Stimulated activated naive B cell treated with anti-CD40 and anti-IgM and Interleukin-4, amounts not matched to agents 10 μg/mL and 1 μg/mL and 100 μg/mL, for 72 hours (primary cell): ENCODE measurements around the gene ZSCAN18.
"Not testable (repeated sequence)": the region's sequence is repeated elsewhere in the genome, so short reads cannot be mapped to it uniquely, and the experiment has no call there.

Source experiments
- ATAC-seq, 2 donors: fragments of 150-1000 bp; cut with Tn5 transposase; replicated peaks; 2 replicates each; pipeline ENCODE4 v1.10.0; 2021; ENCODE audit warnings: moderate library complexity in 1 of 2
- DNase-seq: peaks from one replicate; pipeline ENCODE4 v3.0.0; 2021
- H3K27ac Mint-ChIP-seq: one replicate; pipeline ENCODE4 v1.8.0; 2022; ENCODE audit warnings: mild to moderate bottlenecking, mixed read lengths
- H3K27me3 Mint-ChIP-seq, 2 donors: one replicate each; pipeline ENCODE4 v1.8.0; 2022; ENCODE audit warnings: mixed read lengths in 2 of 2
- H3K36me3 Mint-ChIP-seq, 2 donors: one replicate each; pipeline ENCODE4 v1.8.0; 2022; ENCODE audit warnings: mixed read lengths in 2 of 2, mild to moderate bottlenecking in 1 of 2
- H3K4me1 Mint-ChIP-seq, 2 donors: one replicate each; pipeline ENCODE4 v1.8.0; 2022; ENCODE audit warnings: mixed read lengths in 2 of 2, mild to moderate bottlenecking in 1 of 2
- H3K4me3 Mint-ChIP-seq, 2 donors: one replicate each; pipeline ENCODE4 v1.8.0; 2022; ENCODE audit warnings: mild to moderate bottlenecking in 2 of 2, mixed read lengths in 2 of 2, moderate library complexity in 1 of 2
- H3K9me3 Mint-ChIP-seq, 2 donors: one replicate each; pipeline ENCODE4 v1.8.0; 2022; ENCODE audit warnings: mixed read lengths in 2 of 2, mild to moderate bottlenecking in 1 of 2

ZSCAN18 gene, protein sequence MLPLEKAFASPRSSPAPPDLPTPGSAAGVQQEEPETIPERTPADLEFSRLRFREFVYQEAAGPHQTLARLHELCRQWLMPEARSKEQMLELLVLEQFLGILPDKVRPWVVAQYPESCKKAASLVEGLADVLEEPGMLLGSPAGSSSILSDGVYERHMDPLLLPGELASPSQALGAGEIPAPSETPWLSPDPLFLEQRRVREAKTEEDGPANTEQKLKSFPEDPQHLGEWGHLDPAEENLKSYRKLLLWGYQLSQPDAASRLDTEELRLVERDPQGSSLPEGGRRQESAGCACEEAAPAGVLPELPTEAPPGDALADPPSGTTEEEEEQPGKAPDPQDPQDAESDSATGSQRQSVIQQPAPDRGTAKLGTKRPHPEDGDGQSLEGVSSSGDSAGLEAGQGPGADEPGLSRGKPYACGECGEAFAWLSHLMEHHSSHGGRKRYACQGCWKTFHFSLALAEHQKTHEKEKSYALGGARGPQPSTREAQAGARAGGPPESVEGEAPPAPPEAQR

DNA sequence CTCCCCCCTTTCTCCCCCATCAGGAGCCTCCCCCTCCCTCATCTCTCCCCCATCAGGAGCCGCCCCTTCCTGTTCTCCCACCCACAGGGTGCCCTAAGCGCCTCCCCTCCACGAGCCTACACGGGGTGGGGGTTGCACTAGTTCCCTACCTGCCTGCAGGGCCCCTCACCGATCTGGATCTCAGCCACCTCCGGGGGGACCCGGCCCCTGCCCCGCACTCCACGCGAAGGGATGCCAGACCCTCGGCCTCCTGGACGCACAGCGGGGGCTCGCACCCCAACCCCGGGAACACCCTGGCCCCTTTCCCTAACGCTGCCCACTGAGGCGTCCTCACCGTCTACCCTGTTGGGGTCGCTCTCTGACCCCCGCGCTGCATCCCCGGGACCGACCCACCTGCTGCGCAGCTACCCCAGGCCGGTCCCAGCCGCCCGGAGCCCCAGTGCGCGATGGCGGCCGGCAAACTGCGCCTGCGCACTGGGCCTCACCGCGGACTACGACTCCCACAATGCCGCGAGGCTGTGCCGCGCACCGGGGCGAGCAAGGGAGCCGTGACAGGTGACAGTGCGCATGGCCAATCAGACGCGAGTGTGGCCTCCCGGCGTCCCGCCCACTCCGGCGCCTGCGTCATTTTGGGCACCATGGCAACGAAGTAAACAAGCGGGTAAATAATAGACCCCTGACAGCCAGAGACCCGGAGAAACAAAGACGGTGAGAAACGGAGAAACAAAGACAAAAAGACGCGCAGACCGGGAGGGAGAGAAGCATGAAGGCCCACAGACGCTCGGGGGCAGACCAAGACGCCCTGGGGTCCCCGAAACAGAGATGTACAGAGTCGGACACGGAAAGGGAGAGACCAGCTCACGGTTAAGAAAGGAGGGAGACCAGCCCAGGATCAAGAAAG, at the start of gene ZSCAN18:
TSS of gene ZSCAN18 (minus strand) at position 451 of the 901 bp plus-strand sequence. CDS start 7,964 bp downstream, outside the sequence.
- peaks cover 21 to 31% of the 10 kb centered on the region in 2 donors for H3K4me1 Mint-ChIP-seq
- ATAC-seq (peak; percentile 98 to 99), DNase-seq (peak; percentile 98)
- no peaks in the 10 kb centered on the region for H3K27me3 Mint-ChIP-seq
- H3K36me3 Mint-ChIP-seq: peaks cover 16 to 36% of the 10 kb centered on the region in 2 donors
- H3K4me3 Mint-ChIP-seq: peak within 1 kb of the TSS; percentile 85 to 89
- H3K9me3 Mint-ChIP-seq: peaks cover 4 to 8% of the 10 kb centered on the region in 2 donors
- H3K27ac Mint-ChIP-seq: peak within 1 kb of the TSS; percentile 99

DNA sequence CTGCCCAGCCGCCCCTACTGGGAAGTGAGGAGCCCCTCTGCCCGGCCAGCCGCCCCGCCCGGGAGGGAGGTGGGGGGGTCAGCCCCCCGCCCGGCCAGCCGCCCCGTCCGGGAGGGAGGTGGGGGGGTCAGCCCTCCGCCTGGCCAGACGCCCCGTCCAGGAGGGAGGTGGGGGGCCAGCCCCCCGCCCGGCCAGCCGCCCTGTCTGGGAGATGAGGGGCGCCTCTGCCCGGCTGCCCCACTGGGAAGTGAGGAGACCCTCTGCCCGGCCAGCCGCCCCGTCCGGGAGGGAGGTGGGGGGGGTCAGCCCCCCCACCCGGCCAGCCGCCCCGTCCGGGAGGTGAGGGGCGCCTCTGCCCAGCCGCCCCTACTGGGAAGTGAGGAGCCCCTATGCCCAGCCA, 49.4 kb upstream of the ZSCAN18 start:
- not testable (repeated sequence) for DNase-seq, H3K9me3 Mint-ChIP-seq
- peaks cover 25 to 30% of the 10 kb centered on the region in 2 donors for H3K36me3 Mint-ChIP-seq

DNA sequence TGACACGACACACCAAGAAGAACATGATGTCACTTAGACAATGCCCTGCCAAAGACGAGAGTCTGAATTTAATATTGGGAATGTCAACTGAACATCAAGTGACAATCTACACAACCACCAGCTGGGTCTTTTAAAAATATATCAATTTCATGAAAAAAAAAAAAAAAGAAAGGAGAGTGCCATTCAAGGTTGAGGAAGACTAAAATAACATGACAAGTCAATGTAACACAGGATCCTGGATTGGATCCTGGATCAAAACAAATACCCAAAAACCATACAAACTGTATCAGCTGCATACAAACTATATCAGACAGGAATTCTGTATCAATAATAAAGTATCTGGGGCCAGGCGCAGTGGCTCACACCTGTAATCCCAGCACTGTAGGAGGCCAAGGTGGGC, 47.8 kb upstream of the ZSCAN18 start:
- Mint-ChIP-seq H3K9me3 (peaks cover 8 to 11% of the 10 kb centered on the region in 2 donors), H3K36me3 (peaks cover 39 to 46% of the 10 kb centered on the region in 2 donors), H3K27ac (no peak overlapping the region), H3K4me3 (no peak overlapping the region), H3K27me3 (no peaks in the 10 kb centered on the region), H3K4me1 (peaks cover 6 to 12% of the 10 kb centered on the region in 2 donors)
- DNase-seq (no peak), ATAC-seq (no peak)

More for the DNA sequence above, 49.4 kb upstream of the ZSCAN18 start:
- H3K4me3 Mint-ChIP-seq, H3K27ac Mint-ChIP-seq, H3K27me3 Mint-ChIP-seq, ATAC-seq: not testable (repeated sequence)
- peaks cover 6 to 17% of the 10 kb centered on the region in 2 donors for H3K4me1 Mint-ChIP-seq

DNA sequence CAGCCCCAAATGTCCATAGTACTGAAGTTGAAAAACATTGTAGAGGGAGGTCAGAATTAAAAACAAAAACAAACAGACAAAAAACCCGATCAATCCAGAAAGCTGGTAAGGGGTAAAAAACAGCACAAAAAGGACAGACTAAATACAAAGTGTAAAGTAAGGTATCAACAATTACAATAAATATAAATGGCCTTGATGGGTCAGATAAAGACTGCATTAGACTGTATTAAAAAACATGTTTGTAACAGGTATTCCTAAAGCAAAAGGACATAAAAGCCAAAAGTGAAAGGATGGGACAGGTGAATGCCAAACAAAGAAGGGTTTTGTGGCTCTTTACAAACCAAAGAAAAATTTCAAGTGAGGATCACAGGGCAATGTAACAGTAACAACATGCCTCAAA, 36.2 kb upstream of the ZSCAN18 start:
- H3K4me3 Mint-ChIP-seq: no peak overlapping the region
- no peaks in the 10 kb centered on the region for H3K27me3 Mint-ChIP-seq
- H3K4me1 Mint-ChIP-seq: no peaks in the 10 kb centered on the region
- H3K36me3 Mint-ChIP-seq: peaks cover 87 to 92% of the 10 kb centered on the region in 2 donors
- H3K27ac Mint-ChIP-seq: no peak overlapping the region
- ATAC-seq (no peak), DNase-seq (no peak)
- peaks cover 35 to 37% of the 10 kb centered on the region in 2 donors for H3K9me3 Mint-ChIP-seq

DNA sequence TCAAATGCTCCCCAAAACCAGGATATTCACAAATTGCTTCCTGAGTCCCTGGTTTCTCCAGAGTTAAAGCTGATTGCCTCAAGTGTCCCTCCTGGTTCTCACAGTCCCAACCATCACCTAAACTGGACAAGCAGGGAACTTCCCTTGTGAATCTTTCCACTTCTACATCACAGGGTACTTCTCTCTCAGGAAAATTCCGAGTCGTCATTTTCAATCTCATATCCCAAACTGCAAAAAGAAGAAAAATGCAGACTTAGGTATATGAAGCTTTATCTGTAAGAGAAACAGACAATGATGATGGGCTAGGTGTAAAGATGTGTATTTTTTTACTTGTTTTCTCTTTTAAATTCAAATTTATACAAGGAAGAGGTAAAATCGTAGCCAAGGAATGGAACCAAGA, 31.3 kb upstream of the ZSCAN18 start:
- no peak for DNase-seq
- Mint-ChIP-seq H3K9me3 (peaks cover 45 to 48% of the 10 kb centered on the region in 2 donors), H3K4me3 (no peak overlapping the region), H3K27ac (no peak overlapping the region), H3K27me3 (no peaks in the 10 kb centered on the region), H3K36me3 (peaks cover 84 to 92% of the 10 kb centered on the region in 2 donors), H3K4me1 (no peaks in the 10 kb centered on the region)
- ATAC-seq: no peak

DNA sequence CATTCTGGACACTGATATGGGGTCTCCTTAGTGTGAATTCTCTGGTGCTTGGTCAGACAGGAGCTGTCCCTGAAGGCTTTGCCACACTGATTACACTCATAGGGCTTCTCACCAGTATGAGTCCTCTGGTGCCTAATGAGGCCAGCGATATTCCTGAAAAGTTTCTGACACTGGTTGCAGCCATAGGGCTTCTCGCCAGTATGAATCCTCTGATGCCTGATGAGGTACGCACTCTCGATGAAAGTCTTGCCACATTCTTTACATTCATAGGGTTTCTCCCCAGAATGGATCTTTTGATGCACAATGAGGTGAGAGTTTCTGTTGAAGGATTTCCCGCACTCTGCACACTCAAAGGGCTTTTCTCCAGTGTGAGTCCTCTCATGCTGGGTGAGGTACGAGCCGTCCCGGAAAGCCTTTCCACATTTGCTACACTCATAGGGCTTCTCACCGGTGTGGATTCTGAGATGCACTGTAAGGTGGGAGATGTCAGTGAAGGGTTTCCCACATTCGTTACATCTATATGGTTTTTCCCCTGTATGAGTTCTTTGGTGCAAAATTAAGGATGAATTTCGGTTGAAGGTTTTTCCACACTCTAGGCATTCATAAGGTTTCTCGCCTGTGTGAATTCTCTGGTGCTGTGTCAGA, 30.1 kb upstream of the ZSCAN18 start:
- H3K27me3 Mint-ChIP-seq: no peaks in the 10 kb centered on the region
- ATAC-seq (no peak), DNase-seq (no peak)
- H3K36me3 Mint-ChIP-seq: peaks cover 77 to 87% of the 10 kb centered on the region in 2 donors
- H3K9me3 Mint-ChIP-seq: peaks cover 46% of the 10 kb centered on the region in 2 donors
- H3K27ac Mint-ChIP-seq: no peak overlapping the region
- H3K4me1 Mint-ChIP-seq: no peaks in the 10 kb centered on the region
- no peak overlapping the region for H3K4me3 Mint-ChIP-seq

DNA sequence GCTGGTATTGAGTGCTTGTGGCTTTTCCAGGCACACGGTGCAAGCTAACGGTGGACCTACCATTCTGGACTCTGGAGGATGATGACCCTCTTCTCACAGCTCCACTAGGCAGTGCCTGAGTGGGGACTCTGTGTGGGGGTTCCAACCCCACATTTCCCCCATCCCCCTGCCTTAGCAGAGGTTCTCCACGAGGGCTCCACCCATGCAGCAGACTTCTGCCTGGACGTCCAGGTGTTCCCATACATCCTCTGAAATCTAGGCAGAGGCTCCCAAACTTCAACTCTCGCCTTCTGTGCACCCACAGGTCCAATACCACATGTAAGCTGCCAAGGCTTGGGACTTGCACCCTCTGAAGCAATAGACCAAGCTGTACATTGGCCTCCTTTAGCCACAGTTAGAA, 25.3 kb upstream of the ZSCAN18 start:
- H3K36me3 Mint-ChIP-seq: peaks cover 49 to 64% of the 10 kb centered on the region in 2 donors
- no peak for DNase-seq

DNA sequence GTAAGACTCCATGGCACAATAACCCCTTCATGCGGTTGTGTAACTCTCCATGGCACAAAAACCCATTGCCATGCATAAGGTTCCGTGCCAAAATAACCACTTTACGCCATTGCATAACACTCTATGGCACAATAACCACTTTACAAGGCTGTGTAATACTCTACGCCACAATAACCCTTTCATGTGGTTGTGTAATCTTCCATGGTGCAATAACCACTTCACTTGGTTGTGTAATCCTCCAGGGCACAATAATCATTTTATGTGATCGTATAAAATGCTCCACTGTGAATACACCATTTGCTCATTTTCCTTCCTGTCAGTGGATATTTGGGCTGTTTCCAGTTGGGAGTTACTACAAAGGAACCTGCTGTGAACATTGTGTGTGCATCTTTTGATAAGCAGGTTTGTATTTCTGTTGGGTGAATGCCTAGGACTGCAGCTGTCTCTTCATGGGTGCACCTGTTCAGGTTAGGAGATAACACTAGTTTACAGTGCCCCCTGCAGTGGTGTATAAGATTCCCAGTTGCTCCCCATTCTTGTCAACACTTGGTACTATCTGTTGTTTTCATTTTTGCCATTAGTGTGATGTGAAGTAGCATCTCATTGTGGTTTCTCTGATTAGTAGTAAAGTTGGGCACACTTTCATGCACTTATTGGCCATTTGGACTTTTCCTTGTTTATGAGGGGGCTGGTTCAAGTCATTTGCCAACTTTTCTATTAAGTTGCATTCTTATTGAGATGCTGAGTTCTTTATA, 21.1 kb upstream of the ZSCAN18 start:
- ATAC-seq (no peak), DNase-seq (no peak)
- Mint-ChIP-seq H3K9me3 (peaks cover 55 to 60% of the 10 kb centered on the region in 2 donors), H3K4me3 (no peak overlapping the region), H3K27ac (no peak overlapping the region), H3K4me1 (peaks cover 7 to 10% of the 10 kb centered on the region in 2 donors), H3K36me3 (peaks cover 37 to 47% of the 10 kb centered on the region in 2 donors), H3K27me3 (peaks cover 39 to 43% of the 10 kb centered on the region in 2 donors)

More for the DNA sequence above, 25.3 kb upstream of the ZSCAN18 start:
- Mint-ChIP-seq H3K4me3 (no peak overlapping the region), H3K27me3 (peaks cover 14 to 17% of the 10 kb centered on the region in 2 donors), H3K4me1 (no peaks in the 10 kb centered on the region), H3K27ac (no peak overlapping the region), H3K9me3 (peaks cover 57 to 61% of the 10 kb centered on the region in 2 donors)
- ATAC-seq: no peak

DNA sequence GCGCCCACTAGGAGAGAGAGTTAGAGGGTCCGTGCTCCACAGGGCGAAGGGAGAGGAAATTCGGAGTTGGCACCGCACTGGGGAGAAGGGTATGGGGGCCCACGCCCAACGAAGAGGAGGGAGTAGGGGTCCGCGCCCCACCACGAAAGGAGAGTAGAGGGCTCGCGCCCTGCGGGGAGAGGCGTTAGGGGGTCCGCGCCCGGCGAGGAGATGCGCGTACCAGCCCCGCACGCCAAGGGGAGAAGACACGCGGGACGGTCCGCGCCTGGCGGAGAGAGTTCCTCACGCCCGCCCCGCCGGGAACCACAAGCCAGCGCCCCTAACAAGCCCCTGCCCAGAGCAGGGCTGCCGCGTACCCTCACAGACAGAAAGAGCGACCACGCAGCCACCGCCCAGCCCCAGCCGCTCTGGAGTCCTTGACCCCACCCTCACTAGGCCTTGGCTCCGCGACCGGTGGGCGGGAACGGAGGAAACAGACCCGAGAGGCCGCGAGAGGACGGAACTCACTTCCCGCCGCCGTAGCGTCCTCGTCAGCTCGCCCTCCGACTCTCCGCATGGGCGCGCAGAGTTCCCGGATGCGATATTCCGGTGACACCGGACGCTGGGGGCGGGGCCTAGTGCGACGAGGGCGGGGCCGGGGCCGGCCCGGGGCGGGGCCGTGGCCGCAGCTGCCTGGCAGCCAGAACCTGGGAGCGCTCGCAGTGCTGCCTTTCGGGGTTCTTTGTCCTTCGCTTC, 20.0 kb upstream of the ZSCAN18 start:
- ATAC-seq (peak; percentile 22 to 33), DNase-seq (no peak)
- Mint-ChIP-seq H3K36me3 (peaks cover 33 to 43% of the 10 kb centered on the region in 2 donors), H3K4me1 (peaks cover 7 to 10% of the 10 kb centered on the region in 2 donors), H3K27me3 (peaks cover 39 to 43% of the 10 kb centered on the region in 2 donors), H3K4me3 (peak overlapping the region; percentile 35 to 49), H3K9me3 (peaks cover 52 to 54% of the 10 kb centered on the region in 2 donors), H3K27ac (no peak overlapping the region)

DNA sequence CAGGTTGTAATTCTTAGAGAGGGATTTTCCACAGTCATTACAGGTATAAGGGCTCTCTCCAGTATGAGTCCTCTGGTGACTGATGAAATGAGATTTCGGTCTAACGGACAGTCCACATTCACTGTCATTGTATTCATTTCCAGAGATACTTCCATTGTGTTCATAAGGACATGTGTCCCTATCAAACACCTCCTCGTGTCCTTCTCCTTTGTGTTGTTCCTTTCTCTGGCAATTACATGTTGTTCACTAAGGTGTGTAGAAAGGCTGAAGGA, 10.5 kb upstream of the ZSCAN18 start:
- Mint-ChIP-seq H3K27me3 (peaks cover 0 to 7% of the 10 kb centered on the region in 2 donors), H3K27ac (no peak overlapping the region), H3K4me3 (no peak overlapping the region), H3K36me3 (peaks cover 10 to 12% of the 10 kb centered on the region in 2 donors), H3K4me1 (no peaks in the 10 kb centered on the region), H3K9me3 (peaks cover 26 to 28% of the 10 kb centered on the region in 2 donors)
- no peak for DNase-seq
- ATAC-seq: no peak

DNA sequence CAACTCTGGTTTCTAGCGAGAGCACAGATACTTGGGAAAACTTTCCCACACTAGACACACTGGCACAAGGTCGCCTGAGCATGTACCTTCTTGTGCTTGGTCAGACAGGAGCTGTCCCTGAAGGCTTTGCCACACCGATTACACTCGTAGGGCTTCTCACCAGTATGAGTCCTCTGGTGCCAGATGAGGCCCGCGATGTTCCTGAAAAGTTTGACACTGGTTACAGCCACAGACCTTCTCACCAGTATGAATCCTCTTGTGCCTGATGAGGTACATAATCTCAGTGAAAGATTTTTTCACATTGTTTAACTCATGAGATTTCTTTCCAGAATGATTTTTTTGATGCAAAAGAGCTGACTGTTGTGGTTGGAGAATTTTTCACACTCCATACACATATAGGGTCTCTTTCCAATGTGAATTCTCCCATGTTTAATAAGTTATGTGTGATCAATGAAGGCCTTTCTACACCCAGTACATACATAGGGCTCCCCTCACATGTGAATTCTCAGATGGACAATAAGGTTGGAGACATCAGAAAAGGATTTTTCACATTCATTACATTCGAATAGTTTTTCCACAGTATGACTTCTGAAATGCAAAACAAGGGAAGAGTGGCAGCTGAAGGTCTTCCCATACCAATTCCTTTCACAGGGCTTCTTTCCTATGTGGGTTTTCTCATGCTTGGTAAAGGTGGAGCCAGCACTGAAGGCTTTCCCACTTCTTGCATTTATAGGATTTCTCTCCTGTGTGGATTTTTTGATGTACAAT, 9.9 kb upstream of the ZSCAN18 start:
- no peak for ATAC-seq
- Mint-ChIP-seq H3K4me3 (no peak overlapping the region), H3K4me1 (no peaks in the 10 kb centered on the region), H3K9me3 (peaks cover 25 to 30% of the 10 kb centered on the region in 2 donors), H3K27me3 (peaks cover 0 to 7% of the 10 kb centered on the region in 2 donors), H3K27ac (no peak overlapping the region), H3K36me3 (peaks cover 12 to 14% of the 10 kb centered on the region in 2 donors)
- no peak for DNase-seq

DNA sequence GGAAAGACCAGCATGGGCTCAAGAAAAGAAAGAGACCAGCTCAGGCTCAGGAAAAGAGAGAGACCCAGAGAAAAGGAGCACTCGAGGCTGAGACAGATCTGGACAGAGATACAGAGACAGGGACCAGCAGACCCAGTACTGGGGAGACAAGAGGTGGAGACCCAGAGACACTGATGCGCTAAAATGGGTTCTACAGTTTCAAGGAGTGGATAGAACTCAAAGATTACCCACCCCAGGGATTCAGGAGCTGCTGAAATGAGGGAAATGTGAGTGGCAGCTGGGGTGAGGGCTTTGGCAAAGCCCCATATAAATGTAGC, 609 bp upstream of the ZSCAN18 start:
- Mint-ChIP-seq H3K4me3 (peak overlapping the region; percentile 85 to 89), H3K27me3 (no peaks in the 10 kb centered on the region), H3K4me1 (peaks cover 17 to 31% of the 10 kb centered on the region in 2 donors), H3K36me3 (peaks cover 16 to 31% of the 10 kb centered on the region in 2 donors), H3K27ac (peak overlapping the region; percentile 99), H3K9me3 (peaks cover 5 to 9% of the 10 kb centered on the region in 2 donors)
- ATAC-seq (peak in 1 of 2 donors; percentile 2), DNase-seq (no peak)
